GM21717 (cell line): ENCODE results near the gene RBM6.
A peak's percentile ranks its signal among the peaks of the same experiment; 100 is the strongest.
"Not testable (repeated sequence)": the region's sequence is repeated elsewhere in the genome, so short reads cannot be mapped to it uniquely, and the experiment has no call there.

ENCODE experiments used
- ATAC-seq: cut with Tn5 transposase; IDR thresholded peaks from one replicate; pipeline ENCODE4 v1.9.1; 2021; ENCODE audit warnings: mild to moderate bottlenecking, moderate library complexity; ENCODE audit not compliant: unreplicated experiment

Gene RBM6

GRCh38 chr3:49912881-49913281, 27.1 kb upstream of the RBM6 start:
- no peak for ATAC-seq

- ATAC-seq: no peak
Measured at GRCh38 chr3:49914906-49915305, 25.0 kb upstream of the RBM6 start.

DNA sequence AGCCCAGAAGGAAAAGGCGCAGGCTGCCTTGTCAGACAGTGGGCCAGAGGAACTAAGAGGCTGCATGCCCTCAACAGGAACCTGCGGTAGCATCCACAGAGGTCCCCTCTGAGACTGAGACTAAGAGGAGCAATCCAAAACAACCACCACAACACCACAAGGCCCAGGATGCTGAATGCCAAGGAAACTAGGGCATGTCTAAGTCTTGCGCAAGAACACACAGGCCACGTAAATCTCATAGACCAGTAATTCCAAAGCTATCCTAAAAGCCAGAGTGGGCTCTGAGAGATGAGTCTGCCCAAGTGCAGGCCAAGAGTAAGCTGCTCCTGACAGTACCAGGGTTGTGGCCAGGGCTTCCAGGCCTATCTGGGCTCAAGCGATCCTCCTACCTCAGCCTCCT, 23.3 kb upstream of the RBM6 start:
- no peak for ATAC-seq

DNA sequence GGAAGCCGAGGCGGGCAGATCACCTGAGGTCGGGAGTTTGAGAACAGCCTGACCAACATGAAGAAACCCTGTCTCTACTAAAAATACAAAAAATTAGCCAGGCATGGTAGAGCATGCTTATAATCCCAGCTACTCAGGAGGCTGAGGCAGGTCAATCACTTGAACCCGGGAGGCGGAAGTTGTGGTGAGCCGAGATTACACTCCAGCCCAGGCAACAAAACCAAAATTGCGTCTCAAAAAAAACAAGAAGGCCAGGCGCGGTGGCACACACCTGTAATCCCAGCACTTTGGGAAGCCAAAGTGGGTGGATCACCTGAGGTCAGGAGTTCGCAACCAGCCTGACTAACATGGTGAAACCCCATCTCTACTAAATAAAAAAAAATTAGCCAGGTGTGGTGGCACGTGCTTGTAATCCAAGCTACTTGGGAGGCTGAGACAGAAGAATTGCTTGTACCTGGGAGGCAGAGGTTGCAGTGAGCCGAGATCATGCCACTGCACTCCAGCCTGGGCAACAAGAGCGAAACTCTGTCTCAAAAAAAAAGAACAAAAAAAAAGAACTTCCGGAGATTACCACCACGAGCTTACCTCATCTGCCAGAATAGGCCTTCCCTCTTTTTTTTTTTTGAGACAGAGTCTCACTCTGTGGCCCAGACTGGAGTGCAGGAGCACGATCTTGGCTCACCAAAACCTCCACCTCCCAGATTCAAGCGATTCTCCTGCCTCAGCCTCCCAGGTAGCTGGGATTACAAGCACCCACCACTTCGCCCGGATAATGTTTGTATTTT, 22.0 kb upstream of the RBM6 start:
- ATAC-seq: not testable (repeated sequence)

GRCh38 chr3:49924683-49925082, 15.3 kb upstream of the RBM6 start:
- ATAC-seq: no peak

GRCh38 chr3:49925485-49925884, 14.5 kb upstream of the RBM6 start:
- ATAC-seq: no peak

- ATAC-seq: no peak
Measured at GRCh38 chr3:49926117-49926728, 13.7 kb upstream of the RBM6 start.

GRCh38 chr3:49927798-49928197, 12.2 kb upstream of the RBM6 start:
- no peak for ATAC-seq

GRCh38 chr3:49928481-49929017, 11.4 kb upstream of the RBM6 start:
- no peak for ATAC-seq

DNA sequence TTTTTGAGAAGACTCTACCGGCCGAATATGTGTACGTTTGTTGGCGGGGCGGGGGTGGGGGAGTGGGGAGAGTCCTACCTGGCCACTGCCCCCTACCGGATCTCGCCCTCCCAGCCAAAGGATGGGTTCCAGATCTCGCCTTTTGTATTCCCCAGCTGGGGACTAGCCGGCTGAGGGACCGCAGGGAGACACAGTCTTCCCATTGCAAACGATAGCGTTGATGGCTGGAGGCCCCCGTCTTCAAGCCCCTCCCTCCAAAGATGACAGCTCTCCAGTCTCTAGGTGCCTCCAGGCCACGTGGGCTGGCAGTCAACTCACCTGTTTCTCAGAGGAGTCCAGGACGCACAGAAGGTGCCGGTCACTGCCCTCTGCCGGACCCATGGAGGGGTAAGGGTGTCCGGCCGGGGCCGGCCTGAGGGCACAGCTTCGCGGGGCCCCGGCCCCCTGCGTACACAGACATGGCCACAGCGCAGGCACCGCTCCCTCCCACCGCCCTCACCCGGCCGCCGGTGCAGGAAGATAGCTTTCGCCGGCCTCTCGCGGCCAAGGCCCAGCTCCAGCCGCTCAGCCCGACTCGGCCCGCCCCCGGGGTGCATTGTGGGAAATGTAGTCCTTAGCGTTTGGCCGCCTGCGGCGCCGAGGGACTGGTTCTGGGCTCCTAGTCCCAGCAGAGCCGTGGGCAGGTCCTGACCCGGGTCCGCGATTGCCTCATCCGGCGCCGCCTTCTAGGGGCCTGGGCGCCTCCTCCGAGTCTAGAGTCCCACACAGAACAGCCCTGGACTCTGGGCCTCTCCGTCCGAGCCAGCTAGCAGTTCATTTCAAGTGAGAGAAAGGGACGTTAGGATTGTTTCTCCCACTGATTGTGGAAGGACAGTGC, 10.4 kb upstream of the RBM6 start, which contains the start of gene MON1A:
TSS of gene MON1A (minus strand) at position 521 of the 877 bp plus-strand sequence. CDS start 16,465 bp downstream, outside the sequence.
- ATAC-seq: peak; percentile 79

- peak; percentile 2 for ATAC-seq
Measured at GRCh38 chr3:49930168-49930690, 9.7 kb upstream of the RBM6 start.

DNA sequence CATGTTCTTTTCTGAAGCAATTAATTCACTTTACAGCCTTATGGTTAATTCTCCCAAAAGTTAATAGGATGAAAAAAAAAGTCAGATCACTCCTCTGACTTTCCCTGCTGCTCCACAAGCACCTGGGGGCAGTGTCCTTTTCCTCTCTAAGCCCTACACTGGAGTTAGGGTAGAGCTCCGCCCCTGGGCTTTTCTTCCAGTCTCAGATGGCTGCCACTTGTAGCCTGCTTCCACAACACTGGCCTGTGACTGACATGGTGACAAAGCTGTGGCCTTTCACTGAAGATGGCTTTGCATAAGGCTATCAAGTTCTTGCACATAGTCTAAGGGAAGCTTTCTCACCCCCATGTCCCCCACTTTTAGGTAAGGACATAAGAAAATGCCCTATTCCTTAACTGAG, 9.0 kb upstream of the RBM6 start:
- no peak for ATAC-seq

DNA sequence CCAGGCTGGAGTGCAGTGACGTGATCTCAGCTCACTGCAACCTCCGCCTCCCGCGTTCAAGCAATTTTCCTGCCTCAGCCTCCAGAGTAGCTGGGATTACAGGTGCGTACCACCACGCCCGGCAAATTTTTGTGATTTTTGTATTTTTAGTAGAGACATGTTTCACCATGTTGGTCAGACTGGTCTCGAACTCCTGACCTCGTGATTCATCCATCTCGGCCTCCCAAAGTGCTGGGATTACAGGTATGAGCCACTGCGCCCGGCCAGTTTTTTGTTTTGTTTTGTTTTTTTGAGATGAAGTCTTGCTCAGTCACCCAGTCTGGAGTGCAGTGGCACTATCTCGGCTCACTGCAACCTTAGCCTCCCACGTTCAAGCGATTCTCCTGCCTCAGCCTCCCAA, 7.7 kb upstream of the RBM6 start:
- not testable (repeated sequence) for ATAC-seq

- ATAC-seq: no peak
Measured at GRCh38 chr3:49937090-49937489, 2.9 kb upstream of the RBM6 start.

- no peak for ATAC-seq
Measured at GRCh38 chr3:49940667-49941249, 808 bp downstream of the RBM6 start.

DNA sequence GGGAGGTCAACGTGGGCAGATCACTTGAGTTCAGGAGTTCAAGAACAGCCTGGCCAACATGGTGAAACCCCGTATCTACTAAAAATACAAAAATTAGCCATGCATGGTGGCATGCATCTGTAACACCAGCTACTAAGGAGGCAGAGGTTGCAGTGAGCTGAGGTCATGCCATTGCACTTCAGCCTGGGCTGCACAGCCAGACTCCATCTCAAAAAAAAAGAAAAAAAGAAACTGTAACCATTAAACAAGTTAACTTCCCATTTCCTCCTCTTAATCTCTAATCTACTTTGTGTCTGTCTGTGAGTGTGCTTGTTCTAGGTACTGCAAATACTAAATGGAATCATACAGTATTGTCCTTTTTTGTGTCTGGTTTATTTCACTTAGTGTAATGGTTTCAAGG, 2.7 kb downstream of the RBM6 start:
- ATAC-seq: no peak

DNA sequence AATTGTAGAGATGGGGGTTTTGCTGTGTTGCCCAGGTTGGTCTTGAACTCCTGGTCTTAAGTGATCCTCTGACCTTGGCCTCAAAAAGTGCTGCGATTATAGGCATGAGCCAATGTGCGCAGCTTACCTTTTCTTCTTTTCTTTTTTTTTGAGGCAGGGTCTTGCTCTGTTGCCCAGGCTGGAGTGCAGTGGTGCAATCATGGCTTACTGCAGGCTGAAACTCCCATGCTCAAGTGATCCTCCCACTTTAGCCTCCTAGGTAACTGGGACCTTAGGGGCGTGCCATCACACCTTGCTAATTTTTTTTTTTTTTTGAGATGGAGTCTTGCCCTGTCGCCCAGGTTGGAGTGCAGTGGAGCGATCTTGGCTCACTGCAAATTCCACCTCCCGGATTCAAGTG, 13.0 kb downstream of the RBM6 start:
- ATAC-seq: no peak

DNA sequence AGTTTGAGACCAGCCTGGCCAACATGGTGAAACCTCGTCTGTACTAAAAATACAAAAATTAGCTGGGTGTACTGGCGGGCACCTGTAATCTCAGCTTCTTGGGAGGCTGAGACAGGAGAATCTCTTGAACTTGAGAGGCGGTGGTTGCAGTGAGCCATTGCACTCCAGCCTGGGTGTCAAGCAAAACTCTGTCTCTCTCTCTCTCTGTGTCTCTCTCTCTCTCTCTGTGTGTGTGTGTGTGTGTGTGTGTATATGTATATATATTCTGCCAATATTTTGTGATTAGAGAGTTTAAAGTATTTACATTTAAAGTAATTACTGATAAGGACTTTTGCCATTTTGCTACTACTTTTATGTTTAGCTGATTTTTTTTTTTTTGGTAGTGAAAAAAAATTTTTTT, 15.7 kb downstream of the RBM6 start:
- no peak for ATAC-seq

DNA sequence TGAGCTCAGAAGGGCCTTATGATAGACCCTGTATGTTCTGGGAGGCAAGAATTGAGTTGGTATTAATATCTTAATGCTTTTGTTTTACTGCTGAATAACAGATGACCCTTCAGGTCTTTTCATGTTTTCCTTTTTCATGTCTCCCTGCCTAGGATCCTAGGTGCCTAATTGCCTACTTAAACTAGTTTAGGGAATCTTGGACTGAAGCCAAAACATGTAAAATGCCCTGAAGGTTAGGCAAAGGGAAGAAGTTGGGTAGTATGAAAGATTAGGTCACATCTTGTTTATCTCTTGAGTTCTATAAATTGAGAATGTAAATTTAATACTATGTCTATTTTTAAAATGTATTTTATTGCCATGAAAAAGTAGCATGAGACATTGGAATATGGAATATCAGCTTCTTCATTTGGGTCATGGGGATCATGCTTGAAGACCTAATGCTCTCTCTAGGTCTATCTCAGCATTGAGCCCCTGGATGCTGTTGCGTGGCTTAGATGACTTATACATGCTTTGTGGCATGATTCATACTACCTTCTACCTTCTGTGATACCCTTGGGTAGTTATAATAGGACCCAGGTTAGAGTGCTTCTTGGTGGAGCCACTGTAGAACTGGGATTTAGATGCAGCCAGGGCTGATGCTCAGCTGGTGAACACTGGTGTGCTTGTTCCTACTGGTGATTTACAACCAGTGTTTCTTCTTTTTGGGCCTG, 26.4 kb downstream of the RBM6 start:
- no peak for ATAC-seq

DNA sequence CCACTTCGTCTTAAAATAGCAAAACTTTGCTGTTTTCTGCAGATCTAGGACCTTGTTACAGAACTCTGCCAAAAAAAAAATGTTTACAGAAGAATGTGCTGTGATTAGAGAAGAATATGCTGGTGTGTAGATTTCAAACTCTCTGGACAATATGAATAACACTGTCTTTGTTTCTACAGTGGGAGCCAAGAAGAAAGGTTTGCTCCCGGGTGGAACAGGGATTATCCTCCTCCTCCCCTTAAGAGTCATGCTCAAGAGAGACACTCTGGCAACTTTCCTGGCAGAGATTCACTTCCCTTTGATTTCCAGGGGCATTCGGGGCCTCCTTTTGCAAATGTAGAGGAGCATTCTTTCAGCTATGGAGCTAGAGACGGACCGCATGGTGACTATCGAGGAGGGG, 27.3 kb downstream of the RBM6 start:
- no peak for ATAC-seq
